Activated CD8-positive, alpha-beta T cell treated with anti-CD3 and anti-CD28 coated beads for 36 hours (primary cell): ENCODE measurements around the gene GALNT2. TPM values are rescaled to one million over a fixed set of nuclear protein-coding genes. Genes with fewer than 3 reads are reported as not detected.

ENCODE experiments used
- ATAC-seq: fragments of 200-7000 bp; cut with Tn5 transposase; one replicate; pipeline ENCODE4 v1.10.0; 2021; ENCODE audit warnings: mild to moderate bottlenecking, moderate library complexity
- CTCF ChIA-PET: fragments of 350-600 bp; sonication (Branson Sonifier 250); formaldehyde crosslinking; loops from one replicate; lab custom pipeline; 2021; ENCODE audit warnings: antibody characterized with exemption; lab: Charles Lee
- POLR2A ChIA-PET: fragments of 350-600 bp; sonication (Branson Sonifier 250); formaldehyde crosslinking; loops from one replicate; lab custom pipeline; 2021; ENCODE audit warnings: antibody characterized with exemption; lab: Charles Lee
- DNase-seq: peaks from one replicate; pipeline ENCODE4 v3.0.0-alpha.2; 2020
- H3K27ac Mint-ChIP-seq: one replicate; pipeline ENCODE4 v1.8.0; 2021; ENCODE audit warnings: mild to moderate bottlenecking, mixed read lengths
- H3K27me3 Mint-ChIP-seq: one replicate; pipeline ENCODE4 v1.8.0; 2021; ENCODE audit warnings: mixed read lengths
- H3K36me3 Mint-ChIP-seq: one replicate; pipeline ENCODE4 v1.8.0; 2021; ENCODE audit warnings: low read depth, mixed read lengths
- H3K4me1 Mint-ChIP-seq: one replicate; pipeline ENCODE4 v1.8.0; 2021; ENCODE audit warnings: low read depth, mixed read lengths
- H3K4me3 Mint-ChIP-seq: one replicate; pipeline ENCODE4 v1.8.0; 2021; ENCODE audit warnings: mild to moderate bottlenecking, moderate library complexity, mixed read lengths
- H3K9me3 Mint-ChIP-seq: one replicate; pipeline ENCODE4 v1.8.0; 2021; ENCODE audit warnings: mixed read lengths
- intact Hi-C: fragments of 100-400 bp; cut with micrococcal nuclease; formaldehyde crosslinking; loops from one replicate; pipeline ENCODE4 v1.10.0; 2022
- total RNA-seq, 2 experiments: library from RNA; stranded (reverse); gene quantifications; one replicate each; pipeline ENCODE4 v1.2.3, GENCODE V29; 2021
- TF ChIP-seq, protein P1 (sequence below): fragments of 200-600 bp; IDR thresholded peaks from one replicate; pipeline ENCODE4 v1.8.0; 2022; ENCODE audit warnings: antibody characterized with exemption, mild to moderate bottlenecking

The GALNT2 gene
- total RNA-seq, 2 experiments from 2014 or later: 40.1 to 42.3 TPM

GRCh38 chr1:230226007-230226800 is 159.2 kb downstream of the GALNT2 start:
- POLR2A ChIA-PET: no interaction called here
- TF ChIP-seq, protein P1, sequence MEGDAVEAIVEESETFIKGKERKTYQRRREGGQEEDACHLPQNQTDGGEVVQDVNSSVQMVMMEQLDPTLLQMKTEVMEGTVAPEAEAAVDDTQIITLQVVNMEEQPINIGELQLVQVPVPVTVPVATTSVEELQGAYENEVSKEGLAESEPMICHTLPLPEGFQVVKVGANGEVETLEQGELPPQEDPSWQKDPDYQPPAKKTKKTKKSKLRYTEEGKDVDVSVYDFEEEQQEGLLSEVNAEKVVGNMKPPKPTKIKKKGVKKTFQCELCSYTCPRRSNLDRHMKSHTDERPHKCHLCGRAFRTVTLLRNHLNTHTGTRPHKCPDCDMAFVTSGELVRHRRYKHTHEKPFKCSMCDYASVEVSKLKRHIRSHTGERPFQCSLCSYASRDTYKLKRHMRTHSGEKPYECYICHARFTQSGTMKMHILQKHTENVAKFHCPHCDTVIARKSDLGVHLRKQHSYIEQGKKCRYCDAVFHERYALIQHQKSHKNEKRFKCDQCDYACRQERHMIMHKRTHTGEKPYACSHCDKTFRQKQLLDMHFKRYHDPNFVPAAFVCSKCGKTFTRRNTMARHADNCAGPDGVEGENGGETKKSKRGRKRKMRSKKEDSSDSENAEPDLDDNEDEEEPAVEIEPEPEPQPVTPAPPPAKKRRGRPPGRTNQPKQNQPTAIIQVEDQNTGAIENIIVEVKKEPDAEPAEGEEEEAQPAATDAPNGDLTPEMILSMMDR: no peak
- Mint-ChIP-seq H3K27me3 (no peaks in the 10 kb centered on the region), H3K9me3 (no peaks in the 10 kb centered on the region), H3K27ac (no peak overlapping the region), H3K4me3 (no peak overlapping the region), H3K4me1 (peaks cover 9% of the 10 kb centered on the region), H3K36me3 (peaks cover 4% of the 10 kb centered on the region)
- ATAC-seq (no peak), DNase-seq (no peak)
- intact Hi-C loops: no loop called here
- CTCF ChIA-PET: interaction anchor here (0.9 kb wide), 1 partner anchor 378 kb away, joined by 3 read pairs; no protein-coding TSS in a partner anchor

DNA sequence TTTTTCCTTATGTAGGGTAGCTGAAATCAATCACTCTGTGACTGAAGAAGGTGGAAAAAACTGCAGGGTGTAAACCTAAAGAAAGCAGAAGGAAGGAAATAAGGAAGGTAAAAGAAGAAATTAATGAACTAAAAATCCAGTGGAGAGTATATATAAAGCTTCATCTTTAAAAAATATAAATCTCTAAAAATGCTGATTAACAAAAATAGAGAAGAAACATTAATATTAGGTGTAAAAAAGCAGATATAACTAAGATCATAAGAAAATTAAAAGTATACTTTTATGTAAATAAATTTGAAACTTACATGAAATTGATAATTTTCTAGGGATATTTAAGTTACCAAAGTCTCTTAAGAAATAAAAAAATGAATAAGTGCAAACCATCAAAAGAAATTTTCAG is 159.8 kb downstream of the GALNT2 start:
- intact Hi-C loops: no loop called here
- Mint-ChIP-seq H3K9me3 (no peaks in the 10 kb centered on the region), H3K27me3 (no peaks in the 10 kb centered on the region), H3K36me3 (peaks cover 4% of the 10 kb centered on the region), H3K27ac (no peak overlapping the region), H3K4me3 (no peak overlapping the region), H3K4me1 (peaks cover 15% of the 10 kb centered on the region)
- ChIA-PET POLR2A (no interaction called here), CTCF (interaction anchor here (0.9 kb wide), 1 partner anchor 378 kb away, joined by 3 read pairs; no protein-coding TSS in a partner anchor)
- TF ChIP-seq, protein P1: no peak
- no peak for DNase-seq
- ATAC-seq: no peak

DNA sequence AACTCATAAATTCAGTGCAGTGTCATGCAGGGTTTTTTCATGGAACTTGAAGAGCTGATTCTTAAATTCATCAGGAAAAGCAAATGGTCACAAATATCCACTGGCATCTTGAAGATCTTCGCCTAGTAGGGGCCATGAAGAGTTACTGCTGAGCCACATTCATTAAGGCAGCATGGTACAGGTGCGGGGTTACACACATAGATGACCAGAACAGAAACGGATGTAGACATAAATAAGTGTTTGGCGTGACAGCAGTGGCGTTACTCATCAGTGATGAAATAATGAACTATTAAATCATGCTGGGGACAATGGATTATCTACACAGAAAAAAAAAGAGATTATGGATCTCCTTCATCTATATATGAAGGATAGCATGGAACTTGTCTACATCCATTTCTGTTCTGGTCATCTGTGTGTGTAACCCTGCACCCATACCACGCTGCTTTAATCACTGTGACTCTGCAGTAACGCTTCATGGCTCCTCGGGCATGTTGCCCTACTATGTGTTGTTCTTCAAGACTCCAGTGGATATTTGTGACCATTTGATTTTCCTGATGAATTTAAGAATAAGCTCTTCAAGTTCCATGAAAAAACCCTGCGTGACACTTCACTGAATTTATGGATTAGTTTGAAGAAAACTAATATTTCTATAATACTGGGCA is 161.3 kb downstream of the GALNT2 start:
- Mint-ChIP-seq H3K36me3 (peaks cover 4% of the 10 kb centered on the region), H3K9me3 (no peaks in the 10 kb centered on the region), H3K4me3 (no peak overlapping the region), H3K4me1 (peaks cover 16% of the 10 kb centered on the region), H3K27ac (no peak overlapping the region), H3K27me3 (no peaks in the 10 kb centered on the region)
- POLR2A ChIA-PET: no interaction called here
- CTCF ChIA-PET: no interaction called here
- no peak for DNase-seq
- TF ChIP-seq, protein P1: no peak
- intact Hi-C loops: no loop called here
- ATAC-seq: no peak

GRCh38 chr1:230230273-230230672 is 163.2 kb downstream of the GALNT2 start:
- Mint-ChIP-seq H3K4me3 (no peak overlapping the region), H3K36me3 (peaks cover 4% of the 10 kb centered on the region), H3K27me3 (no peaks in the 10 kb centered on the region), H3K9me3 (no peaks in the 10 kb centered on the region), H3K27ac (no peak overlapping the region), H3K4me1 (peaks cover 13% of the 10 kb centered on the region)
- TF ChIP-seq, protein P1: no peak
- POLR2A ChIA-PET: interaction anchor here (0.7 kb wide), 1 partner anchor 59 kb away, joined by 7 read pairs; no protein-coding TSS in a partner anchor
- no peak for DNase-seq
- no peak for ATAC-seq
- CTCF ChIA-PET: interaction anchor here (1.5 kb wide), 1 partner anchor 9 kb away, joined by 3 read pairs; no protein-coding TSS in a partner anchor
- intact Hi-C loops: no loop called here
